ENCODE measurements around the gene PTH1R.

Gene PTH1R

GRCh38 chr3:46884427-46884826 lies 6.9 kb downstream of the PTH1R start:
- H3K4me3 ChIP-seq (ENCODE audit: low read depth, low read length): no peak overlapping the region
- no peak for TF ChIP-seq CTCF (IDR thresholded peaks at IDR 0.05; ENCODE audit: low read depth, low read length, missing control alignments)
- no peak for DNase-seq (ENCODE audit: low read depth)

- no peak for TF ChIP-seq CTCF (IDR thresholded peaks at IDR 0.05; ENCODE audit: low read depth, low read length, missing control alignments)
- no peak overlapping the region for H3K4me3 ChIP-seq (ENCODE audit: low read depth, low read length)
Observed at GRCh38 chr3:46884929-46885328, 7.4 kb downstream of the PTH1R start.

GRCh38 chr3:46885612-46886011 lies 8.1 kb downstream of the PTH1R start:
- H3K4me3 ChIP-seq (ENCODE audit: low read depth, low read length): no peak overlapping the region
- TF ChIP-seq CTCF (IDR thresholded peaks at IDR 0.05; ENCODE audit: low read depth, low read length, missing control alignments): no peak
- DNase-seq (ENCODE audit: low read depth): no peak

More at GRCh38 chr3:46884929-46885328, 7.4 kb downstream of the PTH1R start:
- no peak for DNase-seq (ENCODE audit: low read depth)

GRCh38 chr3:46887980-46888494 lies 10.5 kb downstream of the PTH1R start:
- TF ChIP-seq CTCF (IDR thresholded peaks at IDR 0.05; ENCODE audit: low read depth, low read length, missing control alignments): no peak
- no peak overlapping the region for H3K4me3 ChIP-seq (ENCODE audit: low read depth, low read length)
- DNase-seq (ENCODE audit: low read depth): no peak

- TF ChIP-seq CTCF (IDR thresholded peaks at IDR 0.05; ENCODE audit: low read depth, low read length, missing control alignments): no peak
- no peak overlapping the region for H3K4me3 ChIP-seq (ENCODE audit: low read depth, low read length)
- DNase-seq (ENCODE audit: low read depth): no peak
Observed at GRCh38 chr3:46888705-46889104, 11.2 kb downstream of the PTH1R start.

DNA sequence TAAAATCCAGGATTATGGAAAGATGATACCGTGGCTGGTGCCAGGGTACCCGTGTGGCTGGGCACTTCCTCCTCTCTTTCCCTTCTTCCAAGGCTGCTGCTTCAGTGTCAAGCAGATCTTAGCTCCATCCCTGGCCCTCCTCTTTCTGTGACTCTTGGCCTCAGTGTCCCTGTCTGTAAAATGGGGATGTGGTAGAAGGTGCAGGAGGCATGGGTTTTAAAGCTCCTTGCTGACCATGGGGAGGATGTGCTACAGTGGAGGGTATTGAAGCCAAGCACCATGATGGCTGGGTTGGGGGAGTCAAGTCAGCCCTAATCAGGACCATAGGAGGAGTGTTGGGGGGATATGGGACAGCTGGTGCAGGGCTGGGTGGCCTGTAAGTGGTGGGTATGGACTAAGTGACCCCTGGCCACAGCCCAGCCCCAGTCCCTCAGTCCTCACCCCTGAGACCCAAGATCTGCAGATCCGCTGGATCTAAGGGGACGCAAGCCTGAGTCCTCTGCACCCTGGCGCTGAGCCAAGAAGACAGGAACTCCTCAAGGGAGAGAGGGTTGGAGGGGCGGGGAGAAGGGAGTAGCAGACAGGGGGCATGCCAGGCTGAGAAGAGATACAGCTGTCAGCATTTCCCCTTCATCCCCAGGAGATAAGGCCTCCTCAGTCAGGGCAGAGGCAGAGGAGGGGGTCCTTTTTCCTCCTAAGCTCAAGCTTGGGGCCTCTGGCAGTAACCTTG lies 12.0 kb downstream of the PTH1R start:
- no peak for DNase-seq (ENCODE audit: low read depth)
- no peak overlapping the region for H3K4me3 ChIP-seq (ENCODE audit: low read depth, low read length)
- no peak for TF ChIP-seq CTCF (IDR thresholded peaks at IDR 0.05; ENCODE audit: low read depth, low read length, missing control alignments)

- no peak for DNase-seq (ENCODE audit: low read depth)
- no peak for TF ChIP-seq CTCF (IDR thresholded peaks at IDR 0.05; ENCODE audit: low read depth, low read length, missing control alignments)
- H3K4me3 ChIP-seq (ENCODE audit: low read depth, low read length): no peak overlapping the region
Observed at GRCh38 chr3:46890132-46890531, 12.6 kb downstream of the PTH1R start.
